Fibroblast of villous mesenchyme (primary cell): ENCODE measurements around the gene PPIL4. TPM values are rescaled to one million over a fixed set of nuclear protein-coding genes. Genes with fewer than 3 reads are reported as not detected.

Experiments
- DNase-seq: peaks from one replicate; pipeline ENCODE4 v3.0.0-alpha.2; 2010; ENCODE audit warnings: low read depth
- H3K4me3 ChIP-seq: 2 replicates; pipeline ENCODE4 v1.5.1; 2011; ENCODE audit warnings: low read depth, mild to moderate bottlenecking, low read length
- CTCF ChIP-seq: IDR thresholded peaks from 2 replicates; pipeline ENCODE4 v1.5.1; 2012; ENCODE audit warnings: low read depth, mild to moderate bottlenecking, low read length; ENCODE audit not compliant: insufficient read depth
- total RNA-seq: library from RNA; depleted of rRNA; stranded (reverse); fragments of >200 nt; gene quantifications from 2 replicates; pipeline ENCODE4 v1.2.3, GENCODE V29; 2012

The PPIL4 gene
- total RNA-seq, 1 donor: 40.6 TPM

GRCh38 chr6:149534742-149535141 lies 11.1 kb downstream of the PPIL4 start:
- no peak for TF ChIP-seq CTCF
- no peak overlapping the region for H3K4me3 ChIP-seq
- DNase-seq: no peak

- no peak overlapping the region for H3K4me3 ChIP-seq
- DNase-seq: no peak
- TF ChIP-seq CTCF: no peak
These were observed 16.2 kb downstream of the PPIL4 start for GRCh38 chr6:149529650-149530049.

GRCh38 chr6:149515494-149515893 lies 30.3 kb downstream of the PPIL4 start:
- no peak for TF ChIP-seq CTCF
- no peak for DNase-seq
- no peak overlapping the region for H3K4me3 ChIP-seq

- DNase-seq: no peak
- no peak overlapping the region for H3K4me3 ChIP-seq
- TF ChIP-seq CTCF: no peak
These were observed 31.9 kb downstream of the PPIL4 start for GRCh38 chr6:149513915-149514314.

DNA sequence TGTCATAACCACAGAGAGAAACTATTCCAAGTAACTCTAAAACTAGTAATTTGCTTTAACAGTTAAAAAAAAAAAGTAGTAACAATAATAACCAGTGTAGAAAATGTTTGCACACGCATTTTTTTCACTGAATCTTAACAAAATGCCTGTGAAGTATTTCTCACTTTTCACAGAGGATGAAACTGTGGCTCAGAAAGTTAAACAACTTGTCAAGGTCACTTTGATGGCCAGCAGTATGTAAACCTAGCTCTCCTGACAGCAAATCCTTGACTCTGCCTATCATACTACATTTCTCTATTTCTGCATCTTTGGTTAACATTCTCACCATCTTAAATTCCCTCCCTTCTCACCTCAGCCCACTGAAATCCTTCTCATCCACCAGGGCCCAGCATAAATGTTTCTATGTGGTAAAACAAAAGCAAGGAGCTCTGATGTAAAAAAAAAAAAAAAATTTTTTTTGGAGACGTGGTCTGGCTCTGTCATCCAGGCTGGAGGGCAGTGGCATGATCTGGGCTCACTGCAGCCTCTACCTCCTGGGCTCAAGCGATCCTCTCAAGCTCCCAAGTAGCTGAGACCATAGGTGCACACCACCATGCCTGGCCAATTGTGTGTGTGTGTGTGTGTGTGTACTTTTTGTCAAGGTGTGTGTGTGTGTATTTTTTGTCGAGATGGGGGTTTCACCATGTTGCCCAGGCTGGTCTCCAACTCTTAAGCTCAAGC lies 34.9 kb downstream of the PPIL4 start:
- no peak overlapping the region for H3K4me3 ChIP-seq
- no peak for DNase-seq
- no peak for TF ChIP-seq CTCF

DNA sequence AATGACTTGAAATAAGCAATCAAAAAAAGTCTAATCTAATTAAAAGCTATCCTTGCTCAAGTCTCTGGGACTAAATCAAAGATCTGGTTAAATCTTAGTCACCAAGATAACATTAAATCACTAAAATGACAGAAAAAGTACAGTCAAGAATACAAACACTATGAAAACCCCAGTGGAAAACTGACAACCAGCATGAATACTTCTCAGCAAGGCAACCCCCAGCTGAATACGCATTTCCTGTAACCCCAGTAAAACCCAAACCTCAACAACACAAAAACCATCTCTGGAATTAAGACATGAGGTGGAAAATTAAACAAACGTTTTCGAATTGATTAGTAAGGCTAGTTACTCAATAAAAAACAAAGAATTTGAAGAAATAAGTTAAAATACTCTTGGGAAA lies 37.4 kb downstream of the PPIL4 start:
- peak; percentile 12 for DNase-seq
- H3K4me3 ChIP-seq: no peak overlapping the region
- TF ChIP-seq CTCF: no peak

DNA sequence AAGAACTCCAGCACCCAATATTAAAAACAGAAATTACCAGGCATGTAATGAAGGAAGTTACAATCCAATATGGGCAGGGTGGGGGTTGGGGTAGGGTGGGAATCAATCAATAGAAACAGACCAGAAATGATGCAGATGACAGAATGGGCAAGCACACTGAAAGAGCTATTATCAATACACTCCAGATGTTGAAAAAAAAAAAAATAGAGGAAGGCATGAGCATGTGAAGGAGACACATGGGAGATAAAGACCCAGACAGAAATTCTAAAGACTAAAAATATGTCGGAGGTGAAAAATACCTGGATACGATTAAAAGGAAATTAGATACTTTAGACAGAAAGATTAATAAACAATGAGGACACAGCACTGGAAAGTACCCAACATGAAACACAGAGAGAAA lies 42.0 kb downstream of the PPIL4 start:
- no peak for TF ChIP-seq CTCF
- no peak for DNase-seq
- H3K4me3 ChIP-seq: no peak overlapping the region
